IMR-90 (cell line): ENCODE measurements around the gene ID1. TPM values are rescaled to one million over a fixed set of nuclear protein-coding genes. Genes with fewer than 3 reads are reported as not detected.
A peak's percentile ranks its signal among the peaks of the same experiment; 100 is the strongest.

Source experiments
- ATAC-seq: fragments of 200-7000 bp; cut with Tn5 transposase; 2 replicates; pipeline ENCODE4 v1.9.1; 2020; ENCODE audit warnings: low read depth, mild to moderate bottlenecking, moderate library complexity
- BruUV-seq: library from RNA; stranded (reverse); fragments of 400-500 nt; replicated peaks from 2 replicates; lab custom pipeline; 2021; lab: Mats Ljungman, UMichigan
- CTCF ChIA-PET: fragments of 300-600 bp; formaldehyde crosslinking; extraction: SDS; loops from one replicate; lab custom pipeline; 2021; ENCODE audit warnings: antibody characterized with exemption; lab: Yijun Ruan, JAX
- POLR2A ChIA-PET: fragments of 300-600 bp; sonication (Branson Sonifier 250); formaldehyde crosslinking; loops from one replicate; lab custom pipeline; 2022; ENCODE audit warnings: antibody characterized with exemption; ENCODE audit not compliant: unreplicated experiment; lab: Charles Lee
- DNase-seq: peaks from one replicate; pipeline ENCODE4 v3.0.0; 2013
- H2AFZ ChIP-seq: replicated peaks from 2 replicates; pipeline ENCODE3; 2013; ENCODE audit warnings: low read length, mild to moderate bottlenecking; ENCODE audit not compliant: poor library complexity
- H2AK5ac ChIP-seq: 2 replicates; pipeline ENCODE4 v1.6.1; 2013; ENCODE audit warnings: low read depth, low read length, inconsistent platforms
- H2AK9ac ChIP-seq: replicated peaks from 2 replicates; pipeline ENCODE3; 2013; ENCODE audit warnings: mild to moderate bottlenecking, low read depth, low read length, moderate library complexity; ENCODE audit not compliant: poor library complexity
- H2BK120ac ChIP-seq: 2 replicates; pipeline ENCODE4 v1.6.1; 2013; ENCODE audit warnings: low read depth, low read length, inconsistent platforms
- H2BK15ac ChIP-seq: 3 replicates; pipeline ENCODE4 v1.6.1; 2013; ENCODE audit warnings: low read depth, low read length, inconsistent platforms
- H2BK20ac ChIP-seq: 2 replicates; pipeline ENCODE4 v1.6.1; 2013; ENCODE audit warnings: low read depth, mild to moderate bottlenecking, inconsistent platforms, low read length, moderate library complexity
- H2BK5ac ChIP-seq: 2 replicates; pipeline ENCODE4 v1.6.1; 2013; ENCODE audit warnings: mild to moderate bottlenecking, low read depth, low read length, inconsistent platforms; ENCODE audit not compliant: poor library complexity, severe bottlenecking
- H3K14ac ChIP-seq: replicated peaks from 2 replicates; pipeline ENCODE4 v1.6.1; 2013; ENCODE audit warnings: low read depth, low read length, inconsistent platforms
- H3K18ac ChIP-seq: 2 replicates; pipeline ENCODE4 v1.6.1; 2013; ENCODE audit warnings: low read depth, low read length, control low read depth
- H3K23ac ChIP-seq: 2 replicates; pipeline ENCODE4 v1.6.1; 2013; ENCODE audit warnings: low read depth, low read length, inconsistent platforms
- H3K27ac ChIP-seq: 2 replicates; pipeline ENCODE4 v1.5.1; 2013; ENCODE audit warnings: mild to moderate bottlenecking, control low read depth, low read length; ENCODE audit not compliant: insufficient read depth
- H3K27me3 ChIP-seq: 2 replicates; pipeline ENCODE4 v1.6.1; 2013; ENCODE audit warnings: low read length; ENCODE audit not compliant: control insufficient read depth, insufficient read depth
- H3K36me3 ChIP-seq: 2 replicates; pipeline ENCODE4 v1.6.1; 2013; ENCODE audit warnings: low read length, mixed read lengths; ENCODE audit not compliant: control insufficient read depth, insufficient read depth
- H3K4ac ChIP-seq: 2 replicates; pipeline ENCODE4 v1.6.1; 2013; ENCODE audit warnings: low read depth, low read length, inconsistent platforms
- H3K4me1 ChIP-seq: 2 replicates; pipeline ENCODE4 v1.6.1; 2013; ENCODE audit warnings: low read length, mixed read lengths; ENCODE audit not compliant: control insufficient read depth, insufficient read depth
- H3K4me2 ChIP-seq: 2 replicates; pipeline ENCODE4 v1.6.1; 2013; ENCODE audit warnings: low read depth, mild to moderate bottlenecking, control low read depth, low read length, moderate library complexity
- H3K4me3 ChIP-seq: 2 replicates; pipeline ENCODE4 v1.5.1; 2013; ENCODE audit warnings: low read depth, mild to moderate bottlenecking, control low read depth, low read length, moderate library complexity; ENCODE audit not compliant: insufficient read depth
- H3K56ac ChIP-seq: 2 replicates; pipeline ENCODE4 v1.6.1; 2013; ENCODE audit warnings: low read length, inconsistent platforms; ENCODE audit not compliant: insufficient read depth; ENCODE audit errors: extremely low read depth
- H3K79me1 ChIP-seq, 2 experiments: 2 replicates each; pipeline ENCODE4 v1.6.1; 2013; ENCODE audit warnings: low read length in 2 of 2, inconsistent platforms in 1 of 2, low read depth in 1 of 2
- H3K9ac ChIP-seq: 2 replicates; pipeline ENCODE4 v1.6.1; 2013; ENCODE audit warnings: low read depth, low read length, control low read depth
- H3K9me1 ChIP-seq: 2 replicates; pipeline ENCODE4 v1.6.1; 2013; ENCODE audit warnings: low read length, inconsistent platforms; ENCODE audit not compliant: insufficient read depth
- H3K9me3 ChIP-seq: 2 replicates; pipeline ENCODE4 v1.6.1; 2013; ENCODE audit warnings: low read length; ENCODE audit not compliant: control insufficient read depth, insufficient read depth
- H4K20me1 ChIP-seq: 2 replicates; pipeline ENCODE4 v1.6.1; 2013; ENCODE audit warnings: low read length, inconsistent platforms; ENCODE audit not compliant: insufficient read depth
- H4K5ac ChIP-seq: 2 replicates; pipeline ENCODE4 v1.6.1; 2013; ENCODE audit warnings: mild to moderate bottlenecking, low read depth, low read length, control low read depth
- H4K8ac ChIP-seq, 2 experiments: 2 replicates each; pipeline ENCODE4 v1.6.1; 2013; ENCODE audit warnings: low read depth in 2 of 2, low read length in 2 of 2, control low read depth in 1 of 2, inconsistent platforms in 1 of 2
- H4K91ac ChIP-seq: 2 replicates; pipeline ENCODE4 v1.6.1; 2013; ENCODE audit warnings: low read depth, low read length, inconsistent platforms; ENCODE audit not compliant: insufficient read depth
- BHLHE40 ChIP-seq: fragments of 150-350 bp; IDR thresholded peaks from 2 replicates; pipeline ENCODE4 v1.6.1; 2016; ENCODE audit warnings: mild to moderate bottlenecking, low read depth, low read length
- CHD1 ChIP-seq: IDR thresholded peaks from 2 replicates; pipeline ENCODE4 v1.6.1; 2012; ENCODE audit warnings: low read depth, low read length, improper control_type of control experiment
- WGBS, 2 experiments: methylation state at CpG; one replicate each; pipeline versions ENCODE4 v1.1.5 to v1.1.7; 2013; ENCODE audit warnings: missing lambda C conversion rate in 2 of 2; ENCODE audit not compliant: insufficient read length in 1 of 2; ENCODE audit errors: extremely low coverage in 2 of 2; 5-methylcytosine and 5-hydroxymethylcytosine counted together
- dilution Hi-C: fragments of 300-500 bp; cut with HindIII; formaldehyde crosslinking; loops from one replicate; pipeline ENCODE4 v1.14.3; 2018; ENCODE audit warnings: low sequenced_read_pairs; ENCODE audit not compliant: unreplicated experiment
- in situ Hi-C: fragments of 300-500 bp; cut with MboI; formaldehyde crosslinking; loops from 3 replicates; pipeline ENCODE4 v1.14.3; 2019; ENCODE audit warnings: low sequenced_read_pairs, inconsistent platforms, mixed read lengths
- intact Hi-C: fragments of 100-400 bp; cut with micrococcal nuclease; formaldehyde crosslinking; loops from 2 replicates; pipeline ENCODE4 v1.10.0; 2022
- polyA plus RNA-seq, 3 experiments: library from polyadenylated mRNA; depleted of rRNA; stranded (reverse); fragments of >200 nt; gene quantifications; 2 replicates each; pipeline ENCODE4 v1.2.3, GENCODE V29; 2012; ENCODE audit warnings: low replicate concordance in 1 of 3
- total RNA-seq: library from RNA; depleted of rRNA; stranded (reverse); fragments of >200 nt; gene quantifications from 2 replicates; pipeline ENCODE4 v1.2.3, GENCODE V29; 2012

The ID1 gene
- total and polyA plus RNA-seq, 2 of the 4 experiments (the other 2 are of a cell fraction) = 148 to 174 TPM

DNA sequence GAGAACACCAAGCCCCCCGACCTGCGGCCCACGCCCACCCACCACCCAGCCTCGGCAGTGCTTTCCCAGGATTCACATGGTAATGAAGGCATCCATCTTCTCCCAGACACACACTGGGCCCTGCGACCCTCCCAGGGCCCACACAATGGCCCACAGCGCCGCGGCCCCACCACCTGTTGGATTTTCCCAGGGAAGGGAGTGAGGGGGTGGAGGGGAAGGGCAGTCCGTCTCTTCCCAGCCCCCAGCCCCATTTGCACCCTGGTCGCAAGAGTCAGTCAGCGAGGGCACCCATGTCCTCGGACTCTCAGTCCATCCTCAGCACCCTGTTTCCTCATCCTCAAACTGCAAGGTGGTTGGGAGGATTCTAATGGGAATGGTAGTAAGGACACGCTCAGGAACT is 23.7 kb upstream of the ID1 start:
- WGBS, 2 experiments = no CpG with 5 or more reads among the region's 13 CpGs
- H3K4me1 ChIP-seq = no peaks in the 10 kb centered on the region
- TF ChIP-seq CHD1 = no peak
- TF ChIP-seq BHLHE40 = no peak
- dilution Hi-C loops (no loop called here), intact Hi-C loops (no loop called here), in situ Hi-C loops (no loop called here)
- no peak overlapping the region for H2BK5ac ChIP-seq
- peak overlapping the region; percentile 78; the same call in 1 of the 2 replicates for H2AK5ac ChIP-seq
- ChIA-PET CTCF (no interaction called here), POLR2A (no interaction called here)
- no peaks in the 10 kb centered on the region for H3K36me3 ChIP-seq
- no peak overlapping the region for H4K5ac ChIP-seq
- no peak overlapping the region for H4K8ac ChIP-seq
- no peak overlapping the region for H2BK15ac ChIP-seq
- H3K23ac ChIP-seq = no peak overlapping the region
- H2AFZ ChIP-seq = peak overlapping the region; percentile 32
- no peak overlapping the region for H4K91ac ChIP-seq
- no peak overlapping the region for H3K4me2 ChIP-seq
- H3K79me1 ChIP-seq = no peaks in the 10 kb centered on the region
- no peak overlapping the region for H2AK9ac ChIP-seq
- H4K20me1 ChIP-seq = no peaks in the 10 kb centered on the region
- H3K4me3 ChIP-seq = no peak overlapping the region
- no peak overlapping the region for H3K14ac ChIP-seq
- H3K9ac ChIP-seq = no peak overlapping the region
- H3K9me3 ChIP-seq = no peaks in the 10 kb centered on the region
- no peaks in the 10 kb centered on the region for H3K27me3 ChIP-seq
- H3K9me1 ChIP-seq = no peaks in the 10 kb centered on the region
- no peak overlapping the region for H3K18ac ChIP-seq
- ATAC-seq (no peak), DNase-seq (no peak)
- no peak overlapping the region for H3K27ac ChIP-seq
- no TSS peak for BruUV-seq
- H3K56ac ChIP-seq = no peak overlapping the region
- H3K4ac ChIP-seq = no peak overlapping the region
- H2BK20ac ChIP-seq = no peak overlapping the region
- no peak overlapping the region for H2BK120ac ChIP-seq
